Endothelial cell of umbilical vein (primary cell): ENCODE measurements around the gene TRPC3. TPM values are rescaled to one million over a fixed set of nuclear protein-coding genes. Genes with fewer than 3 reads are reported as not detected.

ENCODE experiments used
- BruUV-seq: library from RNA; stranded (reverse); fragments of 400-500 nt; replicated peaks from 2 replicates; lab custom pipeline; 2021; lab: Mats Ljungman, UMichigan
- CTCF ChIA-PET: fragments of 300-600, 350-600 bp; sonication (Branson Sonifier 250); formaldehyde crosslinking; loops from one replicate; lab custom pipeline; 2021; ENCODE audit warnings: antibody characterized with exemption, inconsistent platforms; lab: Charles Lee
- POLR2A ChIA-PET: fragments of 300-600, 350-600 bp; sonication (Branson Sonifier 250); formaldehyde crosslinking; loops from one replicate; lab custom pipeline; 2021; ENCODE audit warnings: antibody characterized with exemption, inconsistent platforms; lab: Charles Lee
- DNase-seq: peaks from one replicate; pipeline ENCODE4 v3.0.0-alpha.2; 2011; ENCODE audit warnings: low read depth, low spot score
- FAIRE-seq: peaks from 2 replicates; lab custom pipeline; 2011; peaks lifted over from hg19 to GRCh38; lab: Jason Lieb, UNC
- H2AFZ ChIP-seq: 2 replicates; pipeline ENCODE4 v1.6.0; 2012; ENCODE audit warnings: low read depth, low read length, control low read depth, inconsistent platforms
- H3K27ac ChIP-seq: 2 replicates; pipeline ENCODE4 v1.5.1; 2011; ENCODE audit warnings: low read depth, mild to moderate bottlenecking, control low read depth, low read length, moderate library complexity; ENCODE audit not compliant: insufficient read depth
- H3K27me3 ChIP-seq, 2 experiments: 2 replicates each; pipeline versions ENCODE4 v1.6.0 to v1.6.1; 2011; ENCODE audit warnings: low read length in 2 of 2, mixed read lengths in 1 of 2; ENCODE audit not compliant: control insufficient read depth in 2 of 2, insufficient read depth in 2 of 2
- H3K36me3 ChIP-seq, 2 experiments: 2 replicates in 1 of 2; 3 replicates in 1 of 2; pipeline ENCODE4 v1.5.1; 2011; ENCODE audit warnings: low read length in 2 of 2, mild to moderate bottlenecking in 1 of 2, moderate library complexity in 1 of 2; ENCODE audit not compliant: control insufficient read depth in 2 of 2, insufficient read depth in 2 of 2; ENCODE audit errors: extremely low read depth in 1 of 2
- H3K4me1 ChIP-seq: 3 replicates; pipeline ENCODE4 v1.5.1; 2011; ENCODE audit warnings: mild to moderate bottlenecking, low read length; ENCODE audit not compliant: control insufficient read depth, insufficient read depth; ENCODE audit errors: extremely low read depth
- H3K4me2 ChIP-seq: 2 replicates; pipeline ENCODE4 v1.6.1; 2011; ENCODE audit warnings: low read length, control low read depth, mixed read lengths; ENCODE audit not compliant: insufficient read depth
- H3K4me3 ChIP-seq, 3 experiments: fragments of 200-600 bp in 1 of 3; sonication (generic), shearing (Covaris generic) in 1 of 3; replicated peaks in 1 of 3; 2 replicates each; pipeline ENCODE4 v1.5.1; 2011 to 2016; ENCODE audit warnings: control low read depth in 3 of 3, low read length in 3 of 3, mild to moderate bottlenecking in 2 of 3, inconsistent platforms in 1 of 3, low read depth in 1 of 3, moderate library complexity in 1 of 3; ENCODE audit not compliant: insufficient read depth in 1 of 3
- H3K79me2 ChIP-seq: 2 replicates; pipeline ENCODE4 v1.6.0; 2012; ENCODE audit warnings: low read length, inconsistent platforms; ENCODE audit not compliant: control insufficient read depth, insufficient read depth
- H3K9ac ChIP-seq: replicated peaks from 2 replicates; pipeline ENCODE3; 2011; ENCODE audit warnings: low read length, control low read depth; ENCODE audit not compliant: insufficient read depth; ENCODE audit errors: extremely low read depth
- H3K9me1 ChIP-seq: replicated peaks from 3 replicates; pipeline ENCODE4 v1.6.0; 2011; ENCODE audit warnings: mild to moderate bottlenecking, low read length; ENCODE audit not compliant: control insufficient read depth, insufficient read depth; ENCODE audit errors: extremely low read depth
- H3K9me3 ChIP-seq: replicated peaks from 2 replicates; pipeline ENCODE4 v1.5.1; 2012; ENCODE audit warnings: low read length, inconsistent platforms; ENCODE audit not compliant: control insufficient read depth, insufficient read depth
- H4K20me1 ChIP-seq: replicated peaks from 2 replicates; pipeline ENCODE3; 2011; ENCODE audit warnings: mild to moderate bottlenecking, low read length; ENCODE audit not compliant: control insufficient read depth, insufficient read depth; ENCODE audit errors: extremely low read depth
- EZH2 ChIP-seq: IDR thresholded peaks from 2 replicates; pipeline ENCODE4 v1.6.1; 2012; ENCODE audit warnings: borderline replicate concordance, low read depth, mild to moderate bottlenecking, moderate library complexity, low read length, inconsistent platforms; ENCODE audit not compliant: severe bottlenecking
- FOS ChIP-seq: IDR thresholded peaks from 2 replicates; pipeline ENCODE4 v1.6.1; 2011; ENCODE audit warnings: mild to moderate bottlenecking, low read length, moderate library complexity, borderline replicate concordance; ENCODE audit not compliant: insufficient read depth
- GATA2 ChIP-seq: IDR thresholded peaks from 2 replicates; pipeline ENCODE4 v1.7.0; 2011; ENCODE audit warnings: low read depth, mild to moderate bottlenecking, moderate library complexity, mixed read lengths, low read length; ENCODE audit not compliant: insufficient read length, insufficient read depth
- JUN ChIP-seq: IDR thresholded peaks from 2 replicates; pipeline ENCODE4 v1.6.1; 2011; ENCODE audit warnings: borderline replicate concordance, low read depth; ENCODE audit not compliant: insufficient read length, insufficient read depth
- MYC ChIP-seq: IDR thresholded peaks from one replicate; pipeline ENCODE4 v1.6.1; 2011; ENCODE audit warnings: mild to moderate bottlenecking, low read depth, low read length
- POLR2A ChIP-seq: IDR thresholded peaks from 2 replicates; pipeline ENCODE4 v1.6.1; 2012; ENCODE audit warnings: low read depth, mild to moderate bottlenecking, control low read depth, low read length
- POLR2AphosphoS5 ChIP-seq: IDR thresholded peaks from 2 replicates; pipeline ENCODE4 v1.6.1; 2012; ENCODE audit warnings: low read depth, mild to moderate bottlenecking, control low read depth, low read length, moderate library complexity; ENCODE audit not compliant: insufficient read depth
- dilution Hi-C: fragments of 300-500 bp; cut with MboI; formaldehyde crosslinking; loops from one replicate; pipeline ENCODE4 v1.15.0; 2019; ENCODE audit warnings: low sequenced_read_pairs; ENCODE audit not compliant: extremely low pct_ligation_motif_present
- intact Hi-C: fragments of 100-400 bp; cut with micrococcal nuclease; formaldehyde crosslinking; loops from one replicate; pipeline ENCODE4 v1.10.0; 2022
- polyA plus RNA-seq, 4 experiments: library from polyadenylated mRNA; depleted of rRNA in 3 of 4; stranded (reverse) in 3 of 4; unstranded in 1 of 4; fragments of >200 nt; gene quantifications; 2 replicates each; pipeline versions ENCODE4 v1.2.1 to v1.2.3, GENCODE V29; 2011 to 2012; ENCODE audit warnings: missing spikeins in 1 of 4
- total RNA-seq: library from RNA; stranded (reverse); gene quantifications from 2 replicates; pipeline ENCODE4 v1.2.3, GENCODE V29; 2021
- TF ChIP-seq, protein P1 (sequence below), 2 donors: IDR thresholded peaks; 1 replicate in 1 of 2; 2 replicates in 1 of 2; pipeline ENCODE4 v1.5.1; 2011; ENCODE audit warnings: low read length in 2 of 2, mild to moderate bottlenecking in 2 of 2, moderate library complexity in 2 of 2, control low read depth in 1 of 2, inconsistent platforms in 1 of 2, low read depth in 1 of 2; ENCODE audit not compliant: insufficient read depth in 1 of 2; ENCODE audit errors: extremely low read depth in 1 of 2
- TF ChIP-seq, protein P2 (sequence below): IDR thresholded peaks from 2 replicates; pipeline ENCODE4 v1.6.1; 2011; ENCODE audit not compliant: insufficient read depth, insufficient read length

Gene TRPC3
- total and polyA plus RNA-seq, 2 donors (not counting 3 experiments of a cell fraction or from before 2014, with no cell fraction given), result not detected

DNA sequence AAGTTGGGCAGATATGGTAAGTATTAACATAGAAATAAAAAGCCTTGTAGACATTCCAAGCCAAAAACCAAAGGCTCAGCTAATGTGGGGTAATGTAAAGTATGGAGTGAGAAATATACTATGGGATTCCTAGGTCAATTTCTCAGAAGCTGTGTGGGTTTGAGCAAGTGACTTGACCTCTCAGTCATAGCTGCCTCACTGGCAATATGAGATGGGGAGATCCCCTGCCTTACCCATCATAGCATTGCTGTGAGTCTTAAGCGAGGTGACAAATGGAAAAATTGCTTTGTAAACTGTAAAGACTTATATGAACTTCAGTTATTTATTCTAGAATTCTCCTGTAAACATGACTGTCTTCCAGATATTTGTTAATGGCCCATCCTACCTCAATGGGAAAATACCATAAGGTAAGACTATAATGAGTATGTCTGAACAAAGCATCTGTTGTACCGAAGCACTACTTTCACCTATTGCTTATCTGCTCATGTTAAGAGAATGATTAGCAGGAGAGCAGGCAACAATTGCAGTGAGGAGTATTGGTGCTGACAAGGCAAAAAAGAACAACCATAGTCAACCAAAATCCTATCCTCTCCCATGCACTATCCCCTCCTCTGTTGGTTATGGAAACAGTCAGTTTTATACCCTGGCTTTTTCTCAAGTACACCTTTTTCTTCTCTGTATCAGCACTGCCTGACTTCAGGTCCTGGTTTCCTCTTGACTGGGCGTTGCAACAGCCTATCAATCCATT, 44.1 kb upstream of the TRPC3 start:
- ChIA-PET POLR2A (no interaction called here), CTCF (no interaction called here)
- no peak for FAIRE-seq
- no peak overlapping the region for H3K9ac ChIP-seq
- dilution Hi-C loops (no loop called here), intact Hi-C loops (no loop called here)
- H3K4me1 ChIP-seq, result no peaks in the 10 kb centered on the region
- no peak overlapping the region for H3K27ac ChIP-seq
- H3K9me3 ChIP-seq, result no peaks in the 10 kb centered on the region
- H3K36me3 ChIP-seq, result no peaks in the 10 kb centered on the region
- H4K20me1 ChIP-seq, result no peaks in the 10 kb centered on the region
- H3K79me2 ChIP-seq, result no peaks in the 10 kb centered on the region
- DNase-seq, result no peak
- TF ChIP-seq, protein P1, sequence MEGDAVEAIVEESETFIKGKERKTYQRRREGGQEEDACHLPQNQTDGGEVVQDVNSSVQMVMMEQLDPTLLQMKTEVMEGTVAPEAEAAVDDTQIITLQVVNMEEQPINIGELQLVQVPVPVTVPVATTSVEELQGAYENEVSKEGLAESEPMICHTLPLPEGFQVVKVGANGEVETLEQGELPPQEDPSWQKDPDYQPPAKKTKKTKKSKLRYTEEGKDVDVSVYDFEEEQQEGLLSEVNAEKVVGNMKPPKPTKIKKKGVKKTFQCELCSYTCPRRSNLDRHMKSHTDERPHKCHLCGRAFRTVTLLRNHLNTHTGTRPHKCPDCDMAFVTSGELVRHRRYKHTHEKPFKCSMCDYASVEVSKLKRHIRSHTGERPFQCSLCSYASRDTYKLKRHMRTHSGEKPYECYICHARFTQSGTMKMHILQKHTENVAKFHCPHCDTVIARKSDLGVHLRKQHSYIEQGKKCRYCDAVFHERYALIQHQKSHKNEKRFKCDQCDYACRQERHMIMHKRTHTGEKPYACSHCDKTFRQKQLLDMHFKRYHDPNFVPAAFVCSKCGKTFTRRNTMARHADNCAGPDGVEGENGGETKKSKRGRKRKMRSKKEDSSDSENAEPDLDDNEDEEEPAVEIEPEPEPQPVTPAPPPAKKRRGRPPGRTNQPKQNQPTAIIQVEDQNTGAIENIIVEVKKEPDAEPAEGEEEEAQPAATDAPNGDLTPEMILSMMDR (IDR thresholded peaks at IDR 0.05; ENCODE audit: extremely low read depth in 1 of 2, insufficient read depth in 1 of 2, low read depth in 1 of 2, low read length in 2 of 2), result no peak
- H3K4me2 ChIP-seq, result no peak overlapping the region
- peaks cover 2 to 8% of the 10 kb centered on the region in 2 experiments for H3K27me3 ChIP-seq
- no TSS peak for BruUV-seq
- H3K9me1 ChIP-seq, result no peaks in the 10 kb centered on the region
- no peak overlapping the region for H2AFZ ChIP-seq
- no peak overlapping the region for H3K4me3 ChIP-seq

- no peaks in the 10 kb centered on the region for H3K4me1 ChIP-seq
- H3K4me3 ChIP-seq, result no peak overlapping the region
- no peaks in the 10 kb centered on the region for H3K79me2 ChIP-seq
- H3K9me3 ChIP-seq, result no peaks in the 10 kb centered on the region
- no peaks in the 10 kb centered on the region for H3K36me3 ChIP-seq
- FAIRE-seq, result no peak
- CTCF ChIA-PET, result no interaction called here
- no peak overlapping the region for H3K9ac ChIP-seq
- H4K20me1 ChIP-seq, result no peaks in the 10 kb centered on the region
- H3K9me1 ChIP-seq, result no peaks in the 10 kb centered on the region
- dilution Hi-C loops (no loop called here), intact Hi-C loops (no loop called here)
- no peak overlapping the region for H3K4me2 ChIP-seq
- TF ChIP-seq FOS (no peak), EZH2 (no peak), MYC (no peak), POLR2A (no peak), JUN (no peak), GATA2 (no peak), POLR2AphosphoS5 (no peak)
- TF ChIP-seq, protein P2, sequence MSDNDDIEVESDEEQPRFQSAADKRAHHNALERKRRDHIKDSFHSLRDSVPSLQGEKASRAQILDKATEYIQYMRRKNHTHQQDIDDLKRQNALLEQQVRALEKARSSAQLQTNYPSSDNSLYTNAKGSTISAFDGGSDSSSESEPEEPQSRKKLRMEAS, result no peak
- TF ChIP-seq, protein P1 (IDR thresholded peaks at IDR 0.05; ENCODE audit: extremely low read depth in 1 of 2, insufficient read depth in 1 of 2, low read depth in 1 of 2, low read length in 2 of 2), result no peak
- no peak for DNase-seq
- H2AFZ ChIP-seq, result no peak overlapping the region
- H3K27me3 ChIP-seq, result peaks cover 4 to 14% of the 10 kb centered on the region in 2 experiments
- POLR2A ChIA-PET, result no interaction called here
- no peak overlapping the region for H3K27ac ChIP-seq
- no TSS peak for BruUV-seq
Observed at GRCh38 chr4:121991968-121992367, 40.1 kb upstream of the TRPC3 start.
